Activated CD4-positive, alpha-beta T cell treated with anti-CD3 and anti-CD28 coated beads, Interleukin-2, amount 50 U/mL, for 1 hour (primary cell): ENCODE measurements around the gene TCF12.
"Not testable (repeated sequence)": the region's sequence is repeated elsewhere in the genome, so short reads cannot be mapped to it uniquely, and the experiment has no call there.

Source experiments
- DNase-seq: peaks from one replicate; pipeline ENCODE4 v3.0.0-alpha.2; 2020

TCF12 gene

GRCh38 chr15:56980473-56980872, 62.0 kb downstream of the TCF12 start:
- DNase-seq: no peak

DNA sequence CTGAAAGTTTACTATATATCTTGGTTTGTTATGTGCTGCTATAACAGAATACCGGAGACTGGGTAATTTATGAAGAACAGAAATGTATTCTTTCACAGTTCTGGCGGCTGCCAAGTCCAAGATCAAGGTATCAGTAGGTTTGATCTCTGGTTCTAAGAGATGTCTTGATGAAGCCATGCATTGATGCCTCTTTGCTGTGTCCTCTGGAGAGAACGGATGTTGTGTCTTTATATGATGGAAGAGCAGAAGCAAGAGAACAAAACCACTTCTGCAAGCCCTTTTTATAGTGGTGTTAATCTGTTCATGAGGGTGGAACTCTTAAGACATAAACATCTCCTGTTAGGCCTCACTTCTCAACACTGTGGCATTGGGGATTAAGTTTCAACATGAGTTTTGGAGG, 62.7 kb downstream of the TCF12 start:
- DNase-seq: no peak

DNA sequence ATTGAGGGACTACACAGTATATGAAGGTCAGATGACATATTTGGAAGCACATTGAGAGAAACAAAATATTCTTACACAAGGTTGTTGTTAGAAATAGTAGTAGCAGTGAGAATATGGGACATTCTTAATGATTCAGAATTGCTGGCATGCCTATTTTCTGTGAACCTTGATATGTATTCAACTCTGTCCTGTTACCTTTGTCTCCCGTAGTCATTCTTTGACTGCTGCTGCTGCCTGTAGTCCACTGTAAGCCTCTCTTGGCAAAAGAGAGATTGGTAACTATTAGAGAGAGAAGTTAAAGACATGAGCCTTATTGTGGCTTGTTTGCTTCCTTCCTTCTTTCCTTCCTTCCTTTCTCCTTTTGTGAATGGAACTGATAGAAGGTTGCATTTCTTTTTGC, 64.5 kb downstream of the TCF12 start:
- DNase-seq: no peak

GRCh38 chr15:56984681-56985481, 66.4 kb downstream of the TCF12 start:
- DNase-seq: no peak

DNA sequence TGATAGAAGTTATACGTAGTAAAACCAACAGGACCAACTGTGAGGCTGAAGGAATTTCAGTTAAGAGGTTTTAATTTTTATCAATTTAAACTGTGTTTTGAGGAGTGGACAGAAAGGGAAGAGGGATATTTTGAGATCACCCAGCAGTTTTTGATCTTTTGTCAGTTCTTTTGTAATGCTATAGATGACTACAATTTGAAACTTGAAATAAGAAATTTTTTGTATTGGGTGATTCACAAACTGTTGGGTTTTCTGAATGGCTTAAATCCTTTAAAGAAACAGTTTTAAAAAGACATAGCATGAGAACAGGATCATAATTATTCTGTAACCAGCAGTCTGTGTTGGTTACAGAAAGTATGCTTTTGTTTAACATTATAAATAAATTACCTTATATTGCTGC, 67.4 kb downstream of the TCF12 start:
- no peak for DNase-seq

GRCh38 chr15:56987286-56987685, 68.8 kb downstream of the TCF12 start:
- no peak for DNase-seq

DNA sequence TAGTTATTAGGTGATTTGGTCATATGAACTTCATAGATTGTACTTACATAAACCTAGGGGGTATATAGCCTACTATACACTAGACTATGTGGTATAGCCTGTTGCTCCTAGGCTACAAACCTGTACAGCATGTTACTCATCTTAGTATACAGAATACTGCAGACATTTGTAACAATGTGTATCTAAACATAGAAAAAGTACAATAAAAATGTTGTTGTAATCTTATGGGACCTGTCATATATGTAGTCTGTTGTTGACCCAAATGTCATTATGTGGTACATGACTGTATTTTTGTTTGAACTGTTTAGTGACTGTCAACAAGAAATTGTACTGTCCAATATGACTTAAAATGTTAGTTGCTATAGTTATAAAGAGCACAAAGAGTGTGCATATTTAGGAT, 69.8 kb downstream of the TCF12 start:
- DNase-seq: no peak

- DNase-seq: no peak
Observed at GRCh38 chr15:56989411-56989924, 71.0 kb downstream of the TCF12 start.

DNA sequence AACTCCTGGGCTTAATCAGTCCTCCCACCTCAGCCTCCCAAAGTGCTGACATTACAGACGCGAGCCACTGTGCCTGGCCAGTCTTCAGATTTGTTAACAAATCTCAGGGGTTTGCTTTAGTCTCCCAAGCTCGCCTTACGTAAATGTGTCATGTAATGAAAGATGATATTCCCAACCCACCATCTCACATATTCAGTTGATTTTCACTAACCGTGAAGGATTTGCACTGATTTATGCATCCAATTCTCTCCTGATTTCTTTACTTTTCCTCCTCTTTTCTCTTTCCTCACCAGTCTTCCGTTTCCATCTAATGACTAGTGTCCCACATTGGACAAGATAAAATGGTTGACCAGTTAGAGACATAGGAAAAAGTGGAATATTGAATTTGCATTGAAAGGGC, 72.6 kb downstream of the TCF12 start:
- no peak for DNase-seq

DNA sequence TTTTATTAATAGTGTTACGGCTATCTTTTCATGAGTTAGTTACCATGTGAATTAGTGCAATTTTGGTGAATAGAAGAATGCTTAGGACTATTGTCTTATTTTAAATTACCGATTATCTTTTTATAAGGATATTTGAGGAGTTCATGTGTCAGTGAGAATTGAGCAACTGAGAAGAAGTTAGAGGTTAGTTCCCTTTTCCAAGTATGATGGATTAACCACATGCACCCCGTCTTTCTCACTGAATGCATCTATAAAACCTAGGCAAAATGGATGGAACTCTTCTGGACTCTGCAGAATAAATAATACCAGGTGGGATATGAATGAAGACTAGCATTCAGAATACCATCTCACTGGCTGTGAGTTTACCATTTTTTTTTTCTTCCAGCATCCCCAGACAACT, 74.3 kb downstream of the TCF12 start:
- DNase-seq: no peak

DNA sequence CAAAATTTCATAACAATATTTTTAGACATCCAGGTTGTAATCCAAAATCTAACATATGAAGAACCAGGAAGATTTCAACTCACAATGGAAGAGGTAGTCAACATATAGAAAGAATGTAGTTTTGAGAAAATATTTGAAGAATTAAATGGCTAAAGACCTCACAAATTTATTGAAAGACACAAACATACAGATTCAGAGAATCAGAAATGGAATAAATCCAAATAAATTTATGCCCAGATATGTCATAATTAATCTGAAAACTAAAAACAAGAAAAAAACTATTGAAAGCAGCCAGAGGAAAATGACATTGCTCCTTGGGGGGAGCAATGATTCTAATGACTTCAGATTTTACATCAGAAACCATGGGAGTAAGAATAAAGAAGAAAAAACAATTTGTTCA, 75.8 kb downstream of the TCF12 start:
- DNase-seq: no peak

GRCh38 chr15:56996093-56996492, 77.6 kb downstream of the TCF12 start:
- DNase-seq: no peak

DNA sequence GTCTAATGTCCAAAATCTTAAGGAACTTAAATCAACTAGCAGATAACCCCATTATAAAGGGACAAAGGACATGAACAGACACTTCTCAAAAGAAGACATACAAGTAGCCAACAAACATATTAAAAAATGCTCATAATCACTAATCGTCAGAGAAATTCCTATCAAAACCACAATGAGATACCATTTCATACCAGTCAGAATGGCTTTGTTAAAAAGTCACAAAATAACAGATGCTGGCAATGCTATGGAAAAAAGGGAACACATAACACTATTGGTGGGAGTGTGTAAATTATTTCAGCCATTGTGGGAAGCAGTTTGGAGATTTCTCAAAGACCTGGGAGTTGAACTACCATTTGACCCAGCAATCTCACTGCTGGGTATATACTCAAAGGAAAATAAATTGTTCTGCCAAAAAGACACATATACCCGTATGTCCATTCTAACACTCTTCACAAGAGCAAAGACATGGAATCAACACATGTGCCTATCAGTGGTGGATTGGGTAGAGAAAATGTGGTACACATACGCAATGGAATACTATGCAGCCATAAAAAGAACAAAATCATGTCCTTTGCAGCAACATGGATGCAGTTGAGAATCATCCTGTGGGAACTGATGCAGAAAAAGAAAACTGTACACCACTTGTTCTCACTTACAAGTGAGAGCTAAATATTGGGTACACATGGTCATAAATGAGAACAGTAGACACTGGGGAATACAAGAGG, 78.5 kb downstream of the TCF12 start:
- DNase-seq: no peak

DNA sequence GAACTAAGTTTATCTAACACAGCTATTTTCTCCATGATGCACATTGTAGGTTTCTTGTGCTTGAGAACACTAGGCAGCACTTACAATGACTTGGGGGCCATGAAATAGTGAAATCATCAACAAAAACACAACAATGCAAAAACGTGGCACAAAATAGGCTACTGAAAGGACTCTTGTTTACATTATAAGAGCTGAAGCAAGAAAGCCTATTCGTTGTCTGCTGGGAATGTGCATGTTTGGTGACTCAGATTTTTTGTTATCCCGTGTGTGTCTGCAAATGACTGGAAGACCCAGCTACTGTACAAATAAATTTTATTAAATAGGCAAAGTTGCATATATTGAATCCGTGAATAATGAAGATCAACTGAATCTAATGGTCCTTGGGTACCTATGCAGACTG, 85.0 kb downstream of the TCF12 start:
- no peak for DNase-seq

- no peak for DNase-seq
Observed at GRCh38 chr15:57005244-57005643, 86.8 kb downstream of the TCF12 start.

- DNase-seq: not testable (repeated sequence)
Observed at GRCh38 chr15:57007797-57008196, 89.4 kb downstream of the TCF12 start.

DNA sequence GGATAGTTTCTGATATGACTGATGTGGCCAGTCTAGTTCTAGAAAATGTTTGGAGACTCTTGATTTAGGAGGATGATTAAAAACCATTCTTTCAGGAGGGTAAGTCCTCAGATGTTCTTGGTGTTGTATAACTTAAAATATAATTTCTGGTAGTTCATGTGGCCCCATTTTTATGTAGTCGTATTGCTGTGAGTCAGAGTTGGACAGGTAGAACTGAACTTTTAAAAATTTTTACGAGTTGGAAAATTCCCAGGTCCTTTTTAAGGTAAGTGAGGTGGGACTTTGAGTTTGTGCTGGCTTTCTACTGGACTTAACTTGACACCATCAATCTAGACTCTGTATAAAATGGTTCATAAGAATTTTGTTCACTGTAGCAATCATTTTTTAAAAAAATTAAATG, 92.3 kb downstream of the TCF12 start:
- DNase-seq: no peak

- no peak for DNase-seq
Observed at GRCh38 chr15:57012556-57012955, 94.1 kb downstream of the TCF12 start.

DNA sequence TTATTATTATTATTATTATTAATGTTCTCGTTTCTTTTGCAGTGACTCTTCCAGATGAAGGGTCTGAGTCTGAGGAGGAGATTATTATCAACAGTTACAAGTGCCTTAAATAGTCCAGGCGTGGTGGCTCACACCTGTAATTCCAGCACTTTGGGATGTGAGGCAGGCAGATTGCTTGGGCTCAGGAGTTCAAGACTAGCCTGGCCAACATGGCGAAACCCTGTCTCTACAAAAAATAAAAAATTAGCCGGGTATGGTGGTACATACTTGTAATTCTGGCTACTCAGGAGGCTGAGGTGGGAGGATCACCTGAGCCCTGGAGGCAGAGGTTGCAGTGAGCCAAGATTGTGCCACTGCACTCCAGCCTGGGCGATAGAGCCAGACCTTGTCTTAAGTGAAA, 96.5 kb downstream of the TCF12 start:
- not testable (repeated sequence) for DNase-seq

DNA sequence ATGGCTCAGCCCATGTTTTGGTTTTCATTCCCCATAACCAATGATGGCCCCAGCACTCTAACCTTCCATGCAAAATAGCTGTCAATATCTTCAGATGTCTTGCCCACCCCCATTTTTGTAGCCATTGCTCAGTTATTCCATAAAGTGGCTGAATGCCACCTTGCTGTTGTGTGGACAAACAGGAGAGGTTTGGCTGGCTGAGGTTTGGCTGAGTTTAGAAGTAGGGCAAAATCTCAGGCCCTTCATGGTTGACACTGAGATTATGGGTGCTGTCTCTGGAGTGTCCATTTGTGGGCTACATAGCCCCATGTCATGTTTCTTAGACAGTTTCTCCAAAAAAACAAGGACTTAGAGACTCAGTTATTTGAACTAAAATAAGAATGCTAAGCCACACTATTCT, 96.9 kb downstream of the TCF12 start:
- no peak for DNase-seq

DNA sequence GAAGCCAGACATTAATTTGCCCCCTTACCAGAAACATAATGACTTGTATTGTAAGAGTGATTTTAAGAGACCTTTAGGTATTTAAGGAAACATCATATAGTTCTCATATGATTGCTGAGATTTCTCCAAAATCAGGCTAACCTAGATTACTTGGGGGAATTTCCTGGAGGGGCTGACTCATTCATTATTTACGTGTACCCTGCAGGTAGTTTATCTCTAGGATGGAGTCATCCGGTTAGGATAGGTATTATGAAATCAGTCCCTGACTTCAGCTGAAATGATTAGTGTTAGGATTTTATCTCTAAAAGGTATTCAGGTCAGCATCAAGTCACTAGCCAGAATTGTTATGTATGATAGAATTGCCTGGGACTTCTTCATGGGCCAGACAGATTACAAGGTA, 97.5 kb downstream of the TCF12 start:
- no peak for DNase-seq

GRCh38 chr15:57017024-57017423, 98.6 kb downstream of the TCF12 start:
- DNase-seq: no peak

- DNase-seq: no peak
Observed at GRCh38 chr15:57018151-57018550, 99.7 kb downstream of the TCF12 start.

DNA sequence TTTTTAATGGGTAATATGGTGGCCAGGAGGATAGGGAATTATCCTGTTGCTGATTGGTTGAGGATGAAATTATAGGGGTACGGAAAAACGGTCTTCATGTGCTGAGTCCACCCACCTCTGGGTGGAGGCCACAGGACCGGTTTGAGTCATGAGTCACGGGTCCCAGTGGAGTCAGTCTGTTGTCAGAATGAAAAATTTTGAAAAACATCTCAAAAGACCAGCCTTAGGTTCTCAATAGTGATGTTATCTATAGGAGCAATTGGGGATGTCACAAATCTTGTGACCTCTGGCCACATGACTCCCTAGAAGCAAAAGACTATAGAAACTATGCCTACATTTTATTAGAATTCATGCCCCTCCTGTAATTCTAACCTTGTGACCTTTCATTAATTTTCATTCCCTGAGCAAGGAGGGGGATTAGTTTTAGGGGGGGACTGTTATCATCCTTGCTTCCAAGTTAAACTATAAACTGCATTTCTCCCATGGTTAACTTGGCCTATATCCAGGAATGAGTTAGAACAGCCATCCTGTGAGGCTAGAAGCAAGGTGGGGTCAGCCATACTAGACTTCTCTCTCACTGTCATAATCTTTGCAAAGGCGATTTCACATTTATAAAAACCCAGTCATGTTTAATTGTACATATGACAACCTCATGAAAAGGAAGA, 101.2 kb downstream of the TCF12 start:
- no peak for DNase-seq
